ENCODE results near the gene ADD2. TPM values are rescaled to one million over a fixed set of nuclear protein-coding genes. Genes with fewer than 3 reads are reported as not detected.

ADD2 gene
- total RNA-seq, 2 donors from 2014 or later: 2.3 to 4.8 TPM

DNA sequence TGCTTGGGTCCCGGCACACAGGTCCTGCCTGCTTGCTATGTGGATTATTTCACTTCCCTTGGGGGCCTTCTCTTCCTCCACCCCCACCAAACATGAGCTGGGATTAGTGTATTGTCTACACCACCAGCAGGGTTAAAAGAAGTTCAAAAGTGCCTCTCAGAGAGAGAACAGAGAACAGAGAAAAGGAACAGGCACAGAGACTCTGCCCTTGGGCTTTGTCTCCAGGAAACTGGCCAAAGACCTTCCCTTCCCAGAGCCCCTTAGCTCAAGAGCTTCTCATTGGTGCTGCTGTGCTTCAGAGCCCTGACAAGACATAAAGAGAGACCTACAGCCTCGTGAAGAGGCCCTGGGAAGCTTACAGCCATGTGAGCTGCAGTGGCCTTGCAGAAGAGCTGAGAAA is 29.5 kb upstream of the ADD2 start:
- H3K36me3 Mint-ChIP-seq: peaks cover 10% of the 10 kb centered on the region
- ATAC-seq: no peak
- H3K4me3 Mint-ChIP-seq: peak overlapping the region; percentile 21
- no peaks in the 10 kb centered on the region for H3K27me3 Mint-ChIP-seq
- peaks cover 6% of the 10 kb centered on the region for H3K9me3 Mint-ChIP-seq
- H3K27ac Mint-ChIP-seq: peak overlapping the region; percentile 22 to 72
- H3K4me1 Mint-ChIP-seq (ENCODE audit: low read depth in 2 of 2): peaks cover 52 to 55% of the 10 kb centered on the region in 2 donors
- DNase-seq (ENCODE audit: low spot score): no peak

DNA sequence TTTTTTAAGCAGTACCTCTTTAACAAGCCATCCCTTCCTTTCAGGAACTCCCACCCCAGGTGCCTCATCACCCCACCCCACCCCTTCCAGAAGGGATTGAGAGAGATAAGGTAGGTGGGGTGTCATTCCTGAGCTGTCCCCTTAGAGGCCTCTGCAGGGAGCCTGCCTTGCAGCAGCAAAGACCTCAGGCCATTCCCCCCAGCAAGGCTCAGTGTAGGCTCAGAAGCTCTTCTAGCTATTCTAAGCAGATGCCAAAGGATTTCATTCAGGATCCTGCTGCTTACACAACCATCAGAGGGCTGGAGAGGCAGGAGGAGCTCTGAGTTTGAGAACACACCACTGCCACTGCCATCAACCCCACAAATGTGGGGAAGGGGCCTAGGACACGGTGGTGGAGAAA is 28.3 kb upstream of the ADD2 start:
- peak overlapping the region in 1 of 2 donors; percentile 72 for H3K27ac Mint-ChIP-seq
- peaks cover 18% of the 10 kb centered on the region for H3K36me3 Mint-ChIP-seq
- ATAC-seq: no peak
- DNase-seq (ENCODE audit: low spot score): no peak
- no peak overlapping the region for H3K4me3 Mint-ChIP-seq
- peaks cover 0 to 8% of the 10 kb centered on the region in 2 donors for H3K27me3 Mint-ChIP-seq
- peaks cover 60 to 64% of the 10 kb centered on the region in 2 donors for H3K4me1 Mint-ChIP-seq (ENCODE audit: low read depth in 2 of 2)
- H3K9me3 Mint-ChIP-seq: peaks cover 6% of the 10 kb centered on the region

DNA sequence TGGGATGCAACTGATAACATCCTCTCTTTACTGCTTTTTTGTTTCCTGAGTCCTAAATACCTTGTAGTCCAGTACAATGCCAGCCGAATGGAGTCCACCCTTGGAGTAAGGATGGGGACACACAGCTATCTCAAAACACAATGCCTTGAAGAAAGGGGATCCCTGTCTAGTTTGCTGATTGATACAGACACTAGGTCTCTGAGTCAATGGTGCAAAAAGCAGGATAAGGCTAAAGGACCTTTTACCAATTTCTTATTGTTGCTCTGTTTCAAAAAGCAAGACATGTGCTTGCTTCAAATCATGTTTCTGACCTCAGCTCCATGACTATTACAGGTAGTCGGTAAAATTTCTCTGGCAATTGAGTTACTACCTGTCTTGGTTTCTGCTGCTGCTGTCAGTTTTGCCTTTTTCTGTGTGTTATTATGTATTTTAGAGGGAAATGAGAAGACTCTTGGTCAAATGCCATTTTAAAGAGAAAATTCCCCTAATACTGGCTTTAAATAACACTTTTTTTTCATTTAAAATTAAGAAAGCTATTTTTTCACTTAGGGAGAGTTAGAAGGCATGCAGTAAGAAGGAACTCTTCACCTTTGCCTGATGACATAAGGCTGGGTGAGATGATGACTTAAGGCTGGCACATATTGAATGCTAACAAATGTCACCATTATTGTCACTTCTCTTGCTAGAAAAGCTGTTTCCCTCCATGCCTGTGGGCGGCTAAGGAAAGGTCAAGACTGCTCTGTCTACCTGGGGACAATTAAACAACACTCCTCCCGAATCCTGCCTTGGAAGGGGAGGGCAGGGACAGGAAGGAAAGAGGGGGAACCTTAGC is 27.4 kb upstream of the ADD2 start:
- no peak for DNase-seq (ENCODE audit: low spot score)
- no peak overlapping the region for H3K4me3 Mint-ChIP-seq
- no peak for ATAC-seq
- H3K36me3 Mint-ChIP-seq: peaks cover 22% of the 10 kb centered on the region
- H3K27ac Mint-ChIP-seq: peak overlapping the region in 1 of 2 donors; percentile 4
- H3K4me1 Mint-ChIP-seq (ENCODE audit: low read depth in 2 of 2): peaks cover 64 to 65% of the 10 kb centered on the region in 2 donors
- H3K9me3 Mint-ChIP-seq: peaks cover 6% of the 10 kb centered on the region
- H3K27me3 Mint-ChIP-seq: peaks cover 0 to 12% of the 10 kb centered on the region in 2 donors

DNA sequence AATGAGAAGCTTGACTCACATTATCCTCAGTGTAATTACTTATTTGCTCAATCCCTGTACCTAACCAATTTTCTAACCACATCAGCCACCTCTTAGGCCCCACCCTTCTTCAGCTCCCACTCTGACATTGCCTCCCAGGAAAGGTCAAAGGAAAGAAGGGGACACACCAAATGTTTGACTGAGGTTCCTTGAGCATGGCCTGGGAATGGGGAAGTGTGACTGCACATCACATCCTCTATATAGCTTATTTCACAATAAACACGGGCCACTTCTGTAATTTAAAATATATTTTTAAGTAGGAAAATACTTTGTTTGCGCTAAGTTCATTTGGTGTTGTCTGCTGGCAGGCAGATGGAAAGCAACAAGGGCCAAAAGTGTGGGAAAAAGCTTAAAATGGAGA is 25.4 kb upstream of the ADD2 start:
- peaks cover 60 to 62% of the 10 kb centered on the region in 2 donors for H3K4me1 Mint-ChIP-seq (ENCODE audit: low read depth in 2 of 2)
- H3K27ac Mint-ChIP-seq: peak overlapping the region; percentile 3 to 37
- H3K4me3 Mint-ChIP-seq: no peak overlapping the region
- no peaks in the 10 kb centered on the region for H3K9me3 Mint-ChIP-seq
- peaks cover 11% of the 10 kb centered on the region for H3K36me3 Mint-ChIP-seq
- H3K27me3 Mint-ChIP-seq: peaks cover 5 to 19% of the 10 kb centered on the region in 2 donors
- ATAC-seq: no peak
- DNase-seq (ENCODE audit: low spot score): no peak

DNA sequence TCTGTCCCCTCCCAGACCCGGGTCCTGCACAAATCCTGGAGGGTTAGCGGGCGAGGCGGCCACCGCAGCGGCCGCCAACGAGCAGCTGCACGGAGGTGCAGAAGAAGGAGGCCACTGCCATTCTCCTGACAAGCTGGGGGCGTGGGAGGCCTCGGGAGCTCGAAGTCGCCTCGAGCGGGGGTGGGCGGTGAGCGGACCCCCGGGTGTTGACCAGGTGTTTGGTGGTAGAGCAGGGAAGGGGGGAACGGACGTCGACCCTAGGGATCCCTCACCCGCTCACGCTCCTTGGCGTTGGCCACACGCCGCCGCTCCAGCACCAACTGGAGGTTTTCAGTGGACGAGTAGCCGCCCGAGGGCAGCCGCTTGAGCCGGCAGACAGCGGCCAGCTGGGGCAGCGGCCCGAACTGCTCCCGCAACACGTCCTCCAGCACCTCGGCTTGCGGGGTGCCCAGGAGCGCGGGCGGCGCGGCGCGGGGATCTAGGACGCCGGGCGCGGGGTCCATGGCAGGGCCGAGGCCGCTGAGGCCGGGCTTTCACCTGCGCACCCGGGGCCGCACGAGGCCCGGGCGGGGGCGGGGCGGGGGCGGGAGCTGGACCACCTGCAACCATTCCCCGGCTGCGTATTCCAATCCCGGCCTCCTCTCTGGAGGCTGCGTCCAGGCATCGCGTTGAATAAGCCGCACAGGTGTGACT is 22.3 kb upstream of the ADD2 start, which contains the start of gene FIGLA:
TSS of gene FIGLA (minus strand) at position 508 of the 693 bp plus-strand sequence. CDS start at position 503, 5 bp downstream.
- H3K4me1 Mint-ChIP-seq (ENCODE audit: low read depth in 2 of 2): peaks cover 43 to 49% of the 10 kb centered on the region in 2 donors

DNA sequence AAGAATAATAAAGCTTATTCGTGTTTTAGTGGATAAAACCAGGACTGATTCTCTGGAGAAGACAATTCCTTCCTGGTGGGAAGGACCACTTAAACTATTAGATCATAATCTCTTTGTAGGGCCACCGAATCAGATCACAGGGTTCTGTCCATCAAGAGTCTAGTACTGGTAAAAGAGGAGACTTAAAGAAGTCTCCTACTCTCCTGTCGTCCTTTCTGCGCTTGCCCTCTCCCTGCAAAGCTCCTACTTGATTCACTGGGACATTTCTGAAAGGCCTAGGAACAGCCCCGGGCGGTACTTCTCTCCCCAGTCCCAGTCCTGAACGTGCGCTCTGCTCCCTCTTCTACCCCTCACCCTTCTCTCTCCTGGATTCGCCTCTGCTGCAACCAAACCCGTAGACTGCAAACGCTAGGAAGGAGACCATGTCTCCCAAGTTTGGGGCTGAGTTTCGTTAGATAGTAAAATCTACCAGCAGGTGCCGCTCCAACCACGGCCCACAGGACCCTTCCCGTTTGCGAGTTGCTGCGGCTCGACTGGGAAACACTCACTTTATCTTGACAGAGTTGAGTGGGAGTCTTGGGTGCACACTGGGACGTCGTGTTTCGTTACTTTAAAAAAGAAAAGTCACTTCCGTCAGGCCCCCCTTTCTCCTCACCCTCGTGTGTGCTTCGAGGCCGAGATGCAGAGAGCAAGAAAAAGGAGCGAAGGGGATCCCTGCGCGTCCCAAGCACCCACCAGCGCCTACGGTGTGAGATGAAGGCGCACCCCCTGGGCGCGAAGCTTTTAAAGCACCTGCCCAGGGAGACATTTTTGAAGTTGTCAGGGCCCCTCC is 21.5 kb upstream of the ADD2 start:
- ATAC-seq: peak; percentile 87 to 92

More for the DNA sequence above, 22.3 kb upstream of the ADD2 start, which contains the start of gene FIGLA:
- Mint-ChIP-seq H3K27me3 (peaks cover 15 to 34% of the 10 kb centered on the region in 2 donors), H3K27ac (peak within 1 kb of the TSS; percentile 82 to 86), H3K9me3 (no peaks in the 10 kb centered on the region), H3K4me3 (peak within 1 kb of the TSS; percentile 77), H3K36me3 (peaks cover 11% of the 10 kb centered on the region)
- ATAC-seq: peak; percentile 10 to 61
- DNase-seq (ENCODE audit: low spot score): no peak

DNA sequence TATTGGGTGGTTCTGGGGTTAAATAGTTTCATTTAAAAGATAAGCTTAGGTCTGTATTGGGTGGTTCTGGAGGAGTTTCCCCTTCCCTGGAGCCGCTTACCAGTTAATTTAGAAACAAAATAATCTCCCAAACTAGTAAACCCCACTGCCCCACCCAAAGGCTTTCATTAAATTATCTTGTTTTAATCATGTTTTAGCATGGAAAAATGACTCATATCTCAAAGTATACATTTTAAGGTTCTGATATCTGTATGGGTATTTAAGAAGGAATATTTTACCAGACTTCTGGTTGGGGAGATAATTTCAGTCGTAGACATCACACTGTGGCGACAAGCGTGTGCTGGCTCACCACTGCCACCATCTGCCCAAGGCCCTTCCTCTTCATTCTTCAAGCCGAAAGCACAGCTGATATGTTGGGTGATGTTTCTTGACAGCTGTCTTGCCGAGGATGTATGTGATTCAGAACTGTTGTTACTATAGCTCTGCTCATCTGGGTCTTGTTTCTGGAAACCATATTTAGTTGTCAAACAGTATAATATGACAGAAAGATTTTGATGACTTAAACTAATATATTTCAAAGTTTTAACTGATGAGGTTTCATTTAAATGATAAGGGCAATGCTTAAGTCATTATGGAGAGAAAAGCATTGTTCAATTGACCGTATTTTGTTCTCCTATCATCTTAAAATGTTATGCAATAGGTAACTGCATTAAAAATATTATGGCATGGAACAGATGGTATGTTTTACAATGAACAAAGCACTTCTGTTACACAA is 17.3 kb upstream of the ADD2 start:
- peak; percentile 64 to 77 for ATAC-seq

More for the DNA sequence above, 21.5 kb upstream of the ADD2 start:
- Mint-ChIP-seq H3K27me3 (peaks cover 15 to 34% of the 10 kb centered on the region in 2 donors), H3K9me3 (no peaks in the 10 kb centered on the region), H3K36me3 (peaks cover 11% of the 10 kb centered on the region), H3K4me1 (ENCODE audit: low read depth in 2 of 2) (peaks cover 40 to 46% of the 10 kb centered on the region in 2 donors), H3K4me3 (peak overlapping the region; percentile 77), H3K27ac (peak overlapping the region; percentile 82 to 86)
- DNase-seq (ENCODE audit: low spot score): peak; percentile 82

DNA sequence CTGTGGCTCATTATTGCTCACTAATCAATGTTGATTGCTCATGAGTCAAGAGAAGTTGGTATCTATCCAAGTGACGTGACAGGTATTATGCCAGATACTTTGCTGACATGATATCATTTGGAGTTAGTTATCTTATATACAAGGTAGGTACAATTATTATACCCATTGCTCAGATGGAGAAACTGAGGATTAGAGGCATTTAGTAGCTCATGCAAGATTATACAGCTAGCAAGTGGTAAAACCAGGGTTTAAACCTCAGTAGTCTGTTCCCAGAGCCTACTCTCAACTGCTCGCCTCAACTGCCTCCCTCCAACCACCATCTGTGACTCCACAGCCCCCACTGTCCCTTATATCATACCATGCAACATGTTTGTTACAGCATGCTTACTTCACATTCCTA is 16.3 kb upstream of the ADD2 start:
- DNase-seq (ENCODE audit: low spot score) (no peak), ATAC-seq (no peak)
- H3K4me1 Mint-ChIP-seq (ENCODE audit: low read depth in 2 of 2): peaks cover 11 to 14% of the 10 kb centered on the region in 2 donors
- no peak overlapping the region for H3K27ac Mint-ChIP-seq
- H3K36me3 Mint-ChIP-seq: no peaks in the 10 kb centered on the region
- no peaks in the 10 kb centered on the region for H3K9me3 Mint-ChIP-seq
- H3K27me3 Mint-ChIP-seq: peaks cover 21 to 35% of the 10 kb centered on the region in 2 donors
- no peak overlapping the region for H3K4me3 Mint-ChIP-seq

More for the DNA sequence above, 17.3 kb upstream of the ADD2 start:
- Mint-ChIP-seq H3K4me3 (no peak overlapping the region), H3K36me3 (no peaks in the 10 kb centered on the region), H3K9me3 (no peaks in the 10 kb centered on the region), H3K27me3 (peaks cover 21 to 35% of the 10 kb centered on the region in 2 donors), H3K4me1 (ENCODE audit: low read depth in 2 of 2) (peaks cover 16 to 20% of the 10 kb centered on the region in 2 donors), H3K27ac (no peak overlapping the region)
- DNase-seq (ENCODE audit: low spot score): no peak

DNA sequence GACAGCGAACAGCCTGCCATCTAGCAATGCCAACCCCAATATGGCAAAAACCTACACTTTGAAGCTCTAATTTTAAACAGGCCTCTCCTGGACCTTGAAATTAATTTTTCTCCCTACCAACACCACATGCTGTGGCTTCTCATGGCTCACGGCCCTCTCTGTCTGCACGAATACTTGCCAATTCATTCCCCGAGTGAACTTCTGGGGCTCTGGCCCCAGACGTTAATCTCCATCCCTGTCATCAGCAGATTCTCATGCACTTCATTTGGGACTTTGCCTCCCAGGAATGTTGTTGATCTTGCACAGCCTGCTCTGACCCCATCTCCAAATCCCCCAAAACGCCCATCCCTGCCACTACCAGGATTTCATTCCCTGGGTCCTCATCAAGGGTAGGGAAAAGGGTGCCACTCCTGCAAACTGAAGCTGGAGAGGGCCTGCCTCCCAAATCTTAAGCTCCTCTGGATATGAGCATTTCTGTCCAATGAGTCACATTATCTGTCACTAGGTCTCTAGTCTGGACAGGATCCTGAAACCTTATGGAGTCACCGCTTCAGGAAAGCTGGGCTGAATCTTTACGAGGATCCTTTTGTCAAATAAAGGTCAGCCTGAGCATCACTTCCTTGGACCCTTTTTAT is 12.0 kb upstream of the ADD2 start:
- Mint-ChIP-seq H3K4me1 (ENCODE audit: low read depth in 2 of 2) (no peaks in the 10 kb centered on the region), H3K9me3 (no peaks in the 10 kb centered on the region), H3K27me3 (peaks cover 24 to 41% of the 10 kb centered on the region in 2 donors), H3K4me3 (no peak overlapping the region), H3K36me3 (no peaks in the 10 kb centered on the region), H3K27ac (no peak overlapping the region)
- DNase-seq (ENCODE audit: low spot score) (no peak), ATAC-seq (no peak)

DNA sequence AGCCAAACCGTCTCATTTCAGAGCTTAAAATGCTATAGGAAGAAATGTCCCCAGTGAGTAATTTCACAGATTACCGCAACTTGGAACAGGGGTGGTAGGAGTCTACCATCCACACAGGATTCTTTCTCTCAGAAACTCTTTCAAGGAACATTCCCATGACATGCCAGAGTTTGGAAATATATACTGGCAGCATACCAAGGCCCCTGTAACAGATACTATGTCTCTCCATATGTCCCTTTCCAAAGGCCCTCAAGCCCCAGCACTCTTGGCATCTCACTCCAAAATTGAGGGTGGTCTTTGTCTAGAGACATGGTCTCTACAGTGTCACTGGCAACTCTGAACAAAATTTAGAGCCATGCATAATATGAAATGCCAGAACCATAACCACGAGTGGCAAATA is 11.5 kb upstream of the ADD2 start:
- DNase-seq (ENCODE audit: low spot score) (no peak), ATAC-seq (no peak)

DNA sequence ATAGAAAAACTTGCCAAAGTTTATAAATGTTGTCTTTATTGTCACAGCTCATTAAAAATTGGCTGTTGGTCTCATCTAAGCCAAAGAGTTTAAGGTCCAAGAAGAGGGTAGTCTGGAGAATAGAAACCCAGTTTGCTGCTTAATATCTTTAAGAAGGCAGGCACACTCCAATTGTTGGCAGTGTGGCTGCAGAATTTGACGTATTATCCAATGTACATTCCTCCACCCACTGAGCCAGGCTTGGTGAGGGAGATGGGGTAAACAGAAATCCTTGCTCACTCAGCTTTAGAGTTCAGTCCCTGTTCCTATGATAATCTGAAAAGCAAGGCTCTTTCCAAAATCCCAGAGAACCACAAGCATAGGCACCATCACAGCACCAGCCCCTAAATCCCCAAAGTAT is 10.7 kb upstream of the ADD2 start:
- no peak overlapping the region for H3K4me3 Mint-ChIP-seq
- peaks cover 0 to 2% of the 10 kb centered on the region in 2 donors for H3K4me1 Mint-ChIP-seq (ENCODE audit: low read depth in 2 of 2)
- peaks cover 4% of the 10 kb centered on the region for H3K36me3 Mint-ChIP-seq
- DNase-seq (ENCODE audit: low spot score) (no peak), ATAC-seq (no peak)
- H3K27ac Mint-ChIP-seq: no peak overlapping the region
- H3K27me3 Mint-ChIP-seq: peaks cover 35 to 55% of the 10 kb centered on the region in 2 donors
- H3K9me3 Mint-ChIP-seq: peaks cover 1% of the 10 kb centered on the region

More for the DNA sequence above, 11.5 kb upstream of the ADD2 start:
- Mint-ChIP-seq H3K4me1 (ENCODE audit: low read depth in 2 of 2) (no peaks in the 10 kb centered on the region), H3K36me3 (no peaks in the 10 kb centered on the region), H3K27me3 (peaks cover 28 to 47% of the 10 kb centered on the region in 2 donors), H3K9me3 (no peaks in the 10 kb centered on the region), H3K27ac (no peak overlapping the region), H3K4me3 (no peak overlapping the region)

DNA sequence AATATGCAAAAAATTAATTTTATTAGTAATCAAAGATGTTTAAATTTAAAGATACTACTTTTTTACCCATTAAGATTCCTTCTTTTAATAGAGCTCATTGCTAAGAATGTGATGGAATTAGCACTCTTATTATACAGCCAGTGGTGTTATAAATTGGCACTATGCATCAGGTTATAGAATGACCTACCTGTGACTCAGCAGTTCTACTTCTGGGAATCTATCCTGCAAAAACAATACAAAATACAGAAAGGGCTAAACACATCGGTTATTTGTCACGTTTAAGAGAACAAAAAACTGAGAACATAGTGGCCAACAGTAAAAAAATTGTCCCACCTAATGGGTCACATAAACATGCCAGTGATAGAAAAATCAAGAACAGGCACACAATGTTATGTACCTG is 9.4 kb upstream of the ADD2 start:
- Mint-ChIP-seq H3K4me1 (ENCODE audit: low read depth in 2 of 2) (peaks cover 0 to 3% of the 10 kb centered on the region in 2 donors), H3K27me3 (peaks cover 43 to 66% of the 10 kb centered on the region in 2 donors), H3K4me3 (no peak overlapping the region), H3K27ac (no peak overlapping the region), H3K36me3 (peaks cover 7% of the 10 kb centered on the region), H3K9me3 (peaks cover 3% of the 10 kb centered on the region)
- no peak for DNase-seq (ENCODE audit: low spot score)
- ATAC-seq: no peak

Measured in natural killer cell treated with Interleukin-12 subunit alpha and Interleukin-12 subunit beta and Interleukin-15 and Interleukin-18, amount 100 ng/mL, for 72 hours (primary cell).